ENCODE results near the gene ZIC4.

- TF ChIP-seq CTCF (conservative IDR thresholded peaks at IDR 0.05; ENCODE audit: low read depth, low read length) (no peak), RFX5 (IDR thresholded peaks at IDR 0.05; ENCODE audit: low read depth, low read length) (no peak), POLR2A (IDR thresholded peaks at IDR 0.05; ENCODE audit: low read depth, low read length) (no peak), RAD21 (IDR thresholded peaks at IDR 0.05; ENCODE audit: low read length) (no peak), ELK1 (IDR thresholded peaks at IDR 0.05; ENCODE audit: borderline replicate concordance, low read depth, low read length) (no peak), USF2 (IDR thresholded peaks at IDR 0.05; ENCODE audit: low read depth, low read length) (no peak), MAFK (IDR thresholded peaks at IDR 0.05; ENCODE audit: low read depth, low read length) (no peak), CEBPB (IDR thresholded peaks at IDR 0.05; ENCODE audit: low read depth, low read length) (no peak), MAZ (IDR thresholded peaks at IDR 0.05; ENCODE audit: borderline replicate concordance, low read depth, low read length) (no peak), NFE2L2 (IDR thresholded peaks at IDR 0.05; ENCODE audit: low read depth, low read length) (no peak), FOS (IDR thresholded peaks at IDR 0.05; ENCODE audit: low read depth, low read length) (no peak), CHD1 (IDR thresholded peaks at IDR 0.05; ENCODE audit: low read depth, low read length) (no peak)
Observed at GRCh38 chr3:147404800-147405230, 1.5 kb downstream of the ZIC4 start.
